Small intestine (tissue), 7 donors: ENCODE measurements around the gene RAPGEF4. TPM values are rescaled to one million over a fixed set of nuclear protein-coding genes. Genes with fewer than 3 reads are reported as not detected.

ENCODE experiments used
- DNase-seq, 2 donors: peaks; one replicate each; pipeline versions ENCODE4 v3.0.0 to v3.0.0-alpha.2; 2013
- FAIRE-seq: peaks from 2 replicates; lab custom pipeline; 2012; peaks lifted over from hg19 to GRCh38; lab: Jason Lieb, UNC
- H3K27ac ChIP-seq, 3 donors: one replicate each; pipeline ENCODE4 v1.5.1; 2013; ENCODE audit warnings: low read length in 2 of 3, mild to moderate bottlenecking in 2 of 3, control low read depth in 1 of 3, inconsistent platforms in 1 of 3, low read depth in 1 of 3, moderate library complexity in 1 of 3
- H3K27me3 ChIP-seq, 3 donors: one replicate each; pipeline ENCODE4 v1.6.1; 2013; ENCODE audit warnings: low read length in 3 of 3, inconsistent platforms in 1 of 3; ENCODE audit not compliant: control insufficient read depth in 3 of 3, insufficient read depth in 3 of 3
- H3K36me3 ChIP-seq, 3 donors: one replicate each; pipeline ENCODE4 v1.6.1; 2013; ENCODE audit warnings: low read length in 3 of 3, inconsistent platforms in 1 of 3, low read depth in 1 of 3, mild to moderate bottlenecking in 1 of 3, moderate library complexity in 1 of 3; ENCODE audit not compliant: control insufficient read depth in 3 of 3, insufficient read depth in 2 of 3
- H3K4me1 ChIP-seq, 3 donors: one replicate each; pipeline ENCODE4 v1.6.1; 2013; ENCODE audit warnings: low read length in 2 of 3, inconsistent platforms in 1 of 3, low read depth in 1 of 3, mild to moderate bottlenecking in 1 of 3, moderate library complexity in 1 of 3; ENCODE audit not compliant: control insufficient read depth in 3 of 3, insufficient read depth in 2 of 3
- H3K4me3 ChIP-seq, 3 donors: one replicate each; pipeline ENCODE4 v1.5.1; 2013; ENCODE audit warnings: low read length in 3 of 3, control low read depth in 1 of 3, inconsistent platforms in 1 of 3, low read depth in 1 of 3, mild to moderate bottlenecking in 1 of 3, moderate library complexity in 1 of 3
- H3K9me3 ChIP-seq, 2 donors: one replicate each; pipeline ENCODE4 v1.6.1; 2013; ENCODE audit warnings: low read depth in 1 of 2, low read length in 1 of 2; ENCODE audit not compliant: control insufficient read depth in 2 of 2, insufficient read depth in 1 of 2
- WGBS, 3 donors: extraction: QIAGEN DNeasy Blood & Tissue Kit; methylation state at CpG; one replicate each; pipeline ENCODE4 v1.1.7; 2013; 5-methylcytosine and 5-hydroxymethylcytosine counted together
- polyA plus RNA-seq, 4 donors: library from polyadenylated mRNA; stranded (reverse) in 3 of 4; unstranded in 1 of 4; fragments of 200-250 nt in 3 of 4; fragments of 120-200 nt in 1 of 4; gene quantifications; one replicate each; pipeline versions ENCODE4 v1.2.1 to v1.2.3, GENCODE V29; 2013
- donor health status: healthy with polysubstance abuse.
- donor health status: control.
- donor health status: control.
- donor health status: Bipolar disorder and iron deficiency.
- donor health status: healthy.

RAPGEF4 gene
- polyA plus RNA-seq, 4 donors = 0.45 to 7.2 (median 3.4) TPM

DNA sequence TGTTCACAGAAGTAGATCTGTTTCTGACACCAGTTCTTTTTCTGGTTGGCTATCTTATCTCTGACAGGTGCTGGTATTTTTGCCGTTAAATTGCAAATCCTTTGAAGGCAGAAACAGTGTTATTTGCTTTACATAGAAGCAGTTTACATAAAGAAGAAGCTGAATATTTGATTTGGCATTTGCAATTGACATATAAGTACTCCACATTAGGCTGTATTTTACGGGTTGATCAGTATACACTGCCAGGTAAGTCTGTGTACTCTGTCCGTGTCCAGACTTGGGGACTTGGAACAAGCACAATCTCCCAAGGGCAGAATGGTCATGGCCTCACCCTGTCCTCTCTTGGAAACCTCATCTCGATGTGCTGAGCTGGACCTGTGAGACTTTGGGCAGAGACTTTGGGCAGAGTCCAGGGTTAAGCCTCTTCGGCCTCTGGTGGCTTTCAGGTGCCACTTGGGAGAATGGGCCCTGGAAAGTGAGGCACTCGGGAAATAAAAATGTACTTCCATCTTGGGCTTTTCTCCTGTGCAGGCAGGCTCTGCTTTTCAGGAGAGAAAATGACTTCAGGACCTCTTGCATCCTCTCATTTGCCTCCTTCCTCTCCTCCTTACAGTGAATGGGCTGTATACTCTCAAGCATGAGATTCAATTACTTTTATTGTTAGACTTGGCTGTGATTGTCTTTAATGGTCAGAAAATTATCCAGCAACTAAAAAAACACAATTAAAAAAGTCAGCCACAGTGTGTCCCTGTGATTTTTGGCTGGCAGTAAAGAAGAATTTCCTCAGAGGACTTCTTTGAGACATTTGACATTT is 108.5 kb downstream of the RAPGEF4 start:
- Histone ChIP-seq H3K27me3 (no peaks in the 10 kb centered on the region), H3K36me3 (no peaks in the 10 kb centered on the region), H3K27ac (no peak overlapping the region), H3K4me3 (no peak overlapping the region), H3K9me3 (no peaks in the 10 kb centered on the region), H3K4me1 (no peaks in the 10 kb centered on the region)
- FAIRE-seq (no peak), DNase-seq (peak in 1 of 2 donors; percentile 39)
- 37 to 67% (median 41%) methylated on average over 6 of the region's 6 CpGs for WGBS, 3 donors

DNA sequence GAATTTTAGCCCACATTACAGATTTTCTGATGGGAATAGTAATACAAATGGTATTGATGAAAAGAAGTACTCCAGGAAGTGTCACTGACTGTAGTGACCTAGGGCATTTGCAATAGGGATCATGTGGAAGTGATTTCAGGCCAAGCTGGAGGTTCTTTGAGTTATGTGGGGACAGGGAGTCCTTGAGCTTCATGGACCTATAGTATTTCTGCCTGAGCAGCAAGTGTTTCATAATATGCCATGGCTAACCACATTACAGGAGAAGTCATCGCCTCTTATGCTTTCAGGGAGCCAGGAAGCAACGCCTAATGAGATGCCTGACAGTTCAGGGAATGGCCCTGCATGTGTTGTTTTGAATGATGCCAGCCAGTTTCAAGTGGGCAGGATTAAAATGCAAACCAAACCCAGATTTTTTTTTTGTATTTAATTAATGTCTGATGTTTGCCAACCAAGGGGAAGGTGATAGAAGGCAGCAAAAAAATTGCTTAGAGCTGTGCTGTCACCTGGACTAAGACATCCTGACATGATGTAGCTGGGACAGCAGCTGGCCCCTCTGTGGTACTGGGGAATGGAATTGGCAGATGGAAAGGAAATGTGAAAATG is 109.5 kb downstream of the RAPGEF4 start:
- 82 to 89% (median 83%) methylated on average over 2 of the region's 2 CpGs for WGBS, 3 donors
- no peaks in the 10 kb centered on the region for H3K4me1 ChIP-seq
- H3K4me3 ChIP-seq = no peak overlapping the region
- H3K27me3 ChIP-seq = no peaks in the 10 kb centered on the region
- no peak for FAIRE-seq
- H3K27ac ChIP-seq = no peak overlapping the region
- no peaks in the 10 kb centered on the region for H3K36me3 ChIP-seq
- H3K9me3 ChIP-seq = no peaks in the 10 kb centered on the region
- DNase-seq = no peak

DNA sequence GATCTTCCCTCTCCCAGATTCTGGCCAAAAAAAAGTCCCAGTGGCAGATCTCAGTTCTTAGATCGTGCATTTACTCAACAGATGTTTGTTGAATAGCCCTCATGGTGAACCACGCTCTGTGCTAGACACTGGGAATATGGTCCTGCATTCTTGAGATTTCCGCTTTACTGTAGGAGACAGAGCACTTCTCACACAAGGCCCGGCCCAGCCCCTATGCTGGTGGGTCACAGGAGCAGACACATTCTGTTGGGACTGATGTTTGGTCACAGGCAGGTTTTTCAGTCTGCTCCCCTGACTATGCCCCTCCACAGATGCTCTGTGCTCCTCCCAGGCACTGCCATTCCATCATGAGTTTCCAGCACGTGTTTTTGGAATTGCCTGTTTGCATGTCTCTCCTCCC is 110.9 kb downstream of the RAPGEF4 start:
- H3K4me1 ChIP-seq = no peaks in the 10 kb centered on the region
- no peaks in the 10 kb centered on the region for H3K9me3 ChIP-seq
- FAIRE-seq (no peak), DNase-seq (no peak)
- no peaks in the 10 kb centered on the region for H3K27me3 ChIP-seq
- no peak overlapping the region for H3K27ac ChIP-seq
- H3K4me3 ChIP-seq = no peak overlapping the region
- H3K36me3 ChIP-seq = no peaks in the 10 kb centered on the region
- 82 to 85% (median 82%) methylated on average over 5 of the region's 5 CpGs for WGBS, 3 donors

DNA sequence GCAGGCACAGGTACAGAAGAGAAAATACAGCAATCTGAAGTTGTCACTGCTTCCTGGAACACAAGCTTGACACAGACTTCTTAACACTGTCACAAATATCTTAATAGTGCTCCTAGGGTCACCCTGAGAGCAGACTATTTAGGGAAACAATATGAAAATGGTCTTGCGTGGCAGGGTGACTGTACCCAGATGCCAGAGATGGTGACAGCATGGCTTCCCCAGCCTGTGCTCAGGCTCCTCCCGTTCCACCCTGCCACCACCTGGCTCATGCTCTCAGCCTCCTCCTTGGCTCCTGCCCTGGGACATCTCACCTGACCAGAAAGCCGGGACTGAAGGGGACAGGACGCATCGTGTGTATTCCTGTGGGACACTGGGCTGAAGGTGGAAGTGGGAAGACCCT is 111.5 kb downstream of the RAPGEF4 start:
- H3K27me3 ChIP-seq = no peaks in the 10 kb centered on the region
- no peak overlapping the region for H3K4me3 ChIP-seq
- no peaks in the 10 kb centered on the region for H3K4me1 ChIP-seq
- no peaks in the 10 kb centered on the region for H3K36me3 ChIP-seq
- H3K9me3 ChIP-seq = no peaks in the 10 kb centered on the region
- H3K27ac ChIP-seq = no peak overlapping the region
- FAIRE-seq (no peak), DNase-seq (no peak)
- 79 to 90% (median 86%) methylated on average over 5 of the region's 5 CpGs for WGBS, 3 donors

DNA sequence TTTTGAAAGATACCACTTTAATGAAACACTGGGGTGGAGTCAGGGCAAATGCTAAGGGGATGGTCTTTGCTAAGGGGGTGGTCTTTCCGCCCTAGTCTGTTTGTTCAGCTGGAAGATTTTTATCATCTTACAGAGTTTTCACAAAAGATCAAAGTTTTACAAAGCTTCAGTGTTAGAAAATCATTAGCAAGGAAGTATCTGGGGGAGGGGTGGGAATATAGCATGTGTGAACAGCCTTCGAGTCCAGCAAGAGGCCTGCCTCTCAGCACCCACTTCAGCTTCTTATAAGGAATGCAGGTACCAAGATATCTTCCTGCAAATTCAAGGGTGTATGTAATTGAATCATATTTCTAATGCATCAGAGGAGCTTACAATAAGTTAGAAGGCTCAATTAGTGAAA is 112.9 kb downstream of the RAPGEF4 start:
- no peak for FAIRE-seq
- WGBS, 3 donors = 16 to 39% (median 29%) methylated on average over 2 of the region's 2 CpGs

DNA sequence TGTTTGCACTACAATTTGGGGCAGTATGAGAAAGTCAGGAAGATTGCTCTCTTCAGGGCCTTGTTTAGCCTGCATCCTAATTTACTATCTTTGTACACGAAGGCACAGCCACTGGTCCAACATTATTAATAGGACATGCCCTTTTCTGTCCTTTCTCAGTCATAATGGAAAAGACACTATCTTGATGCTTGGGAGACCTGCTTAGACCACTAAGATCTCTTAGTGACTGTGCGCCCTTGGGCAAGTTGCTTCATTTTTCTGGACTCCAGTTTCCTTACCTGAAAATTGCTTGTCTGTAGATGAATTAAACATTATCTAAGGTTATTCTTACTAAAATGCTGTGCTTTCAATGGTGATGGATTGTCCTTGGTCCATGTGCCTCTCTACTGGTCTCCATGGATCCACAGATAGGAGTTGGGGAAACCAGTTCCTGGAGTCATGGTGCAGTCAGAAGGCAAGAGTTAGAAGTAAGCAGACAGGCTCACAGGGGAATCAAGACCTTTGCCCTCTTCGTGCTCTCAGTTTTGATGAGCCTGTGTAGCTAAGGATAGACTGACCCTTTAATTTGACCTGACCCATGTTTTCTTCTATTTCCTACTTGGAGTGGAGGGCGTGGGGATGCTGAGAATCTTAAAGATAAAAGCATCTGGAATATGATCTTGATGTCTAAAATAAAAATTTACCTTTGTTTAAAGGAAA is 114.0 kb downstream of the RAPGEF4 start:
- FAIRE-seq = no peak
- Histone ChIP-seq H3K4me3 (no peak overlapping the region), H3K27me3 (no peaks in the 10 kb centered on the region), H3K36me3 (no peaks in the 10 kb centered on the region), H3K27ac (no peak overlapping the region), H3K4me1 (no peaks in the 10 kb centered on the region), H3K9me3 (peaks cover 0 to under 1% of the 10 kb centered on the region in 2 donors)
- DNase-seq = no peak
- 61 to 69% (median 62%) methylated on average over 4 of the region's 4 CpGs for WGBS, 3 donors

More for the DNA sequence above, 112.9 kb downstream of the RAPGEF4 start:
- peak in 1 of 2 donors; percentile 24 for DNase-seq
- no peak overlapping the region for H3K4me3 ChIP-seq
- H3K36me3 ChIP-seq = no peaks in the 10 kb centered on the region
- no peaks in the 10 kb centered on the region for H3K27me3 ChIP-seq
- no peaks in the 10 kb centered on the region for H3K9me3 ChIP-seq
- H3K27ac ChIP-seq = no peak overlapping the region
- no peaks in the 10 kb centered on the region for H3K4me1 ChIP-seq

DNA sequence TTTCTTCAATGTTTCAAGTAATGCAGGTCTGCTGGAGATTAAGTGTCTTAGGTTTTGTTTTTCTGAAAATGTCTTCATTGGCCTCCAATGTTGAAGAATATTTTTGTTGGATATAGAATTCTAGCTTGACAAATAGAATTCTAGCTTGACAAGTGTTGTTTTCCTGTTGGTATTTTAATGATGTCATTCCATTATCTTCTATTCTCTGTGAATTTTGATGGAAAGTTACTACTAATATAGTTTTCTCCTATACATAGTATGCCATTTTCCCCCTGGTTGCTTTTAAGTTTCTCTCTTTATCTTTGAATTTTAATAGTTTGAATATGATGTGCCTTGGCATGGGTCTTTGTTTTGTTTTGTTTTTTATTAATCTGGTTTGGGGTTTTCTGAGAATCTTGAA is 119.9 kb downstream of the RAPGEF4 start:
- FAIRE-seq (no peak), DNase-seq (no peak)
- Histone ChIP-seq H3K27ac (no peak overlapping the region), H3K36me3 (no peaks in the 10 kb centered on the region), H3K27me3 (no peaks in the 10 kb centered on the region), H3K4me1 (peaks cover 4 to 12% (median 7%) of the 10 kb centered on the region in 3 donors), H3K4me3 (no peak overlapping the region), H3K9me3 (peaks cover 0 to 3% of the 10 kb centered on the region in 2 donors)

DNA sequence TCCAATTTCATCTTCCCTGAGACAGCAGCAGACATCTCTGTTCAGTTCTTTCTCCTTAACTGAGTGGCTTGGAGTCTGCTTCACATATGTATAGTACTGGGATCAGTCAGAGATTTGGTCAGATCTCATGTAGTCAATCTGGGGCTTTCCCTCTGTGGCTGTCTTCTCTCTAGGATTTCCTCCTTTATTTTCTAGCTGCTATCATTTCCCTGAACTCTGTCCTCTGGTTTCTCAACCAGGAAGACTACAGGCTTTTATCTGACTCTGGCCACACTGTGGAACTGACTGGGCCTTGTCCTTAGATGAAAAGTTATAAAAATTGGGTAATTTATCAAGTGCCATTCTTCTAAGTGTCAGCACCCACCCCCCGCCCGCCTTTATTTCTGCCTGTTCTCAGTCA is 121.0 kb downstream of the RAPGEF4 start:
- no peaks in the 10 kb centered on the region for H3K27me3 ChIP-seq
- 27 to 78% (median 41%) methylated on average over 2 of the region's 2 CpGs for WGBS, 3 donors
- peak overlapping the region in 1 of 3 donors; percentile 35 for H3K27ac ChIP-seq
- H3K4me1 ChIP-seq = peaks cover 4 to 12% (median 7%) of the 10 kb centered on the region in 3 donors
- H3K4me3 ChIP-seq = no peak overlapping the region
- DNase-seq (peak; percentile 64 to 87), FAIRE-seq (no peak)
- H3K9me3 ChIP-seq = peaks cover 0 to 3% of the 10 kb centered on the region in 2 donors
- H3K36me3 ChIP-seq = no peaks in the 10 kb centered on the region
